Fibroblast of lung (primary cell): Measurements from ENCODE around the gene ELL. TPM values are rescaled to one million over a fixed set of nuclear protein-coding genes. Genes with fewer than 3 reads are reported as not detected.

Source experiments
- DNase-seq, 2 donors: peaks; one replicate each; pipeline versions ENCODE4 v3.0.0 to v3.0.0-alpha.2; 2010; ENCODE audit warnings: low read depth in 2 of 2
- H2AFZ ChIP-seq: 2 replicates; pipeline ENCODE4 v1.5.1; 2012; ENCODE audit warnings: low read length, control low read depth, inconsistent platforms
- H3K27ac ChIP-seq: 2 replicates; pipeline ENCODE4 v1.5.1; 2011; ENCODE audit warnings: low read length, control low read depth; ENCODE audit not compliant: insufficient read depth
- H3K27me3 ChIP-seq: 2 replicates; pipeline ENCODE4 v1.5.1; 2011; ENCODE audit warnings: mild to moderate bottlenecking, low read length; ENCODE audit not compliant: control insufficient read depth, insufficient read depth
- H3K36me3 ChIP-seq: 2 replicates; pipeline ENCODE4 v1.5.1; 2011; ENCODE audit warnings: low read length; ENCODE audit not compliant: control insufficient read depth, insufficient read depth
- H3K4me1 ChIP-seq: 2 replicates; pipeline ENCODE4 v1.5.1; 2011; ENCODE audit warnings: low read length; ENCODE audit not compliant: control insufficient read depth, insufficient read depth; ENCODE audit errors: extremely low read depth
- H3K4me2 ChIP-seq: 2 replicates; pipeline ENCODE4 v1.5.1; 2011; ENCODE audit warnings: low read length, control low read depth; ENCODE audit not compliant: insufficient read depth; ENCODE audit errors: extremely low read depth
- H3K4me3 ChIP-seq, 4 experiments: fragments of 200-600 bp in 1 of 4; sonication (generic) in 1 of 4; replicated peaks in 1 of 4; 2 replicates each; pipeline ENCODE4 v1.5.1; 2011 to 2016; ENCODE audit warnings: low read length in 4 of 4, low read depth in 3 of 4, mild to moderate bottlenecking in 3 of 4, control low read depth in 2 of 4, inconsistent platforms in 1 of 4, mixed read lengths in 1 of 4; ENCODE audit not compliant: insufficient read depth in 1 of 4; ENCODE audit errors: control extremely low read depth in 1 of 4
- H3K79me2 ChIP-seq: 2 replicates; pipeline ENCODE4 v1.5.1; 2012; ENCODE audit warnings: mild to moderate bottlenecking, low read length, inconsistent platforms; ENCODE audit not compliant: control insufficient read depth, insufficient read depth
- H3K9ac ChIP-seq: 2 replicates; pipeline ENCODE4 v1.5.1; 2011; ENCODE audit warnings: mild to moderate bottlenecking, low read length, control low read depth; ENCODE audit not compliant: insufficient read depth
- H3K9me3 ChIP-seq: 2 replicates; pipeline ENCODE4 v1.5.1; 2012; ENCODE audit warnings: low read depth, low read length; ENCODE audit not compliant: control insufficient read depth, insufficient read depth
- H4K20me1 ChIP-seq: 2 replicates; pipeline ENCODE4 v1.5.1; 2011; ENCODE audit warnings: low read length; ENCODE audit not compliant: control insufficient read depth, insufficient read depth; ENCODE audit errors: extremely low read depth
- CTCF ChIP-seq, 2 donors: IDR thresholded peaks in 1 of 2; conservative IDR thresholded peaks in 1 of 2; 1 replicate in 1 of 2; 2 replicates in 1 of 2; pipeline ENCODE4 v1.5.1; 2011 to 2012; ENCODE audit warnings: low read length in 2 of 2, control low read depth in 1 of 2, inconsistent platforms in 1 of 2, low read depth in 1 of 2, mild to moderate bottlenecking in 1 of 2
- EZH2 ChIP-seq: IDR thresholded peaks from 2 replicates; pipeline ENCODE4 v1.5.1; 2012; ENCODE audit warnings: low read length, control low read depth, mild to moderate bottlenecking; ENCODE audit errors: missing control alignments
- polyA plus RNA-seq, 2 donors: library from polyadenylated mRNA; depleted of rRNA in 1 of 2; stranded (reverse) in 1 of 2; unstranded in 1 of 2; fragments of >200 nt; gene quantifications; 2 replicates each; pipeline ENCODE4 v1.2.1, GENCODE V29; 2011 to 2012; ENCODE audit warnings: missing spikeins in 1 of 2
- total RNA-seq: library from RNA; depleted of rRNA; stranded (reverse); fragments of >200 nt; gene quantifications from 2 replicates; pipeline ENCODE4 v1.2.1, GENCODE V29; 2014

ELL gene
- total and polyA plus RNA-seq, 2 donors (not counting 1 experiment from before 2014, with no cell fraction given): 4.4 to 18.7 TPM

- Histone ChIP-seq H4K20me1 (no peaks in the 10 kb centered on the region), H3K79me2 (peaks cover 4% of the 10 kb centered on the region), H3K4me3 (no peak overlapping the region), H3K9me3 (no peaks in the 10 kb centered on the region), H3K9ac (no peak overlapping the region), H3K4me1 (peaks cover 27% of the 10 kb centered on the region), H3K36me3 (peaks cover 27% of the 10 kb centered on the region), H3K27me3 (no peaks in the 10 kb centered on the region), H3K4me2 (no peak overlapping the region), H3K27ac (no peak overlapping the region), H2AFZ (no peak overlapping the region)
- TF ChIP-seq CTCF (conservative IDR thresholded peaks at IDR 0.05 in 1 of 2, IDR thresholded peaks at IDR 0.05 in 1 of 2; ENCODE audit: low read depth in 1 of 2, low read length in 2 of 2) (no peak), EZH2 (no peak)
- no peak for DNase-seq
Measured at GRCh38 chr19:18457483-18458331, 64.2 kb downstream of the ELL start.

GRCh38 chr19:18456974-18457373, 64.9 kb downstream of the ELL start:
- DNase-seq: no peak
- H3K79me2 ChIP-seq: peaks cover 4% of the 10 kb centered on the region
- H3K27me3 ChIP-seq: no peaks in the 10 kb centered on the region
- no peaks in the 10 kb centered on the region for H4K20me1 ChIP-seq
- no peaks in the 10 kb centered on the region for H3K9me3 ChIP-seq
- H3K4me2 ChIP-seq: no peak overlapping the region
- no peak overlapping the region for H3K4me3 ChIP-seq
- H3K9ac ChIP-seq: no peak overlapping the region
- no peak overlapping the region for H2AFZ ChIP-seq
- TF ChIP-seq CTCF (conservative IDR thresholded peaks at IDR 0.05 in 1 of 2, IDR thresholded peaks at IDR 0.05 in 1 of 2; ENCODE audit: low read depth in 1 of 2, low read length in 2 of 2): no peak
- TF ChIP-seq EZH2: no peak
- no peak overlapping the region for H3K27ac ChIP-seq
- H3K4me1 ChIP-seq: peaks cover 30% of the 10 kb centered on the region
- H3K36me3 ChIP-seq: peaks cover 27% of the 10 kb centered on the region

- H3K36me3 ChIP-seq: peaks cover 22% of the 10 kb centered on the region
- H4K20me1 ChIP-seq: no peaks in the 10 kb centered on the region
- TF ChIP-seq CTCF (conservative IDR thresholded peaks at IDR 0.05 in 1 of 2, IDR thresholded peaks at IDR 0.05 in 1 of 2; ENCODE audit: low read depth in 1 of 2, low read length in 2 of 2) (no peak), EZH2 (no peak)
- no peak overlapping the region for H3K4me2 ChIP-seq
- H3K27me3 ChIP-seq: no peaks in the 10 kb centered on the region
- no peak overlapping the region for H2AFZ ChIP-seq
- no peak overlapping the region for H3K9ac ChIP-seq
- peaks cover 25% of the 10 kb centered on the region for H3K4me1 ChIP-seq
- H3K4me3 ChIP-seq: no peak overlapping the region
- no peaks in the 10 kb centered on the region for H3K9me3 ChIP-seq
- no peak overlapping the region for H3K27ac ChIP-seq
- H3K79me2 ChIP-seq: peaks cover 4% of the 10 kb centered on the region
- DNase-seq: no peak
Measured at GRCh38 chr19:18456279-18456678, 65.6 kb downstream of the ELL start.
